HCT116 (cell line): ENCODE measurements around the gene GRIK2. TPM values are rescaled to one million over a fixed set of nuclear protein-coding genes. Genes with fewer than 3 reads are reported as not detected.
"Not testable (repeated sequence)": the region's sequence is repeated elsewhere in the genome, so short reads cannot be mapped to it uniquely, and the experiment has no call there.

Experiments
- ATAC-seq: fragments of 200-7000 bp; cut with Tn5 transposase; 2 replicates; pipeline ENCODE4 v1.9.1; 2020; ENCODE audit warnings: mild to moderate bottlenecking, moderate library complexity
- BruUV-seq: library from RNA; stranded (reverse); fragments of 400-500 nt; replicated peaks from 2 replicates; lab custom pipeline; 2021; lab: Mats Ljungman, UMichigan
- CTCF ChIA-PET: fragments of 300-600 bp; sonication (Branson Sonifier 250); formaldehyde crosslinking; loops from one replicate; lab custom pipeline; 2021; ENCODE audit warnings: antibody characterized with exemption; lab: Charles Lee
- POLR2A ChIA-PET: fragments of 300-600, 350-600 bp; sonication (Branson Sonifier 250); formaldehyde crosslinking; loops from one replicate; lab custom pipeline; 2021; ENCODE audit warnings: antibody characterized with exemption; lab: Charles Lee
- RAD21 ChIA-PET, 2 experiments: fragments of 300-600 bp; sonication (Branson Sonifier 250); formaldehyde crosslinking; loops; one replicate each; lab custom pipeline; 2023; ENCODE audit warnings: low total read pairs in 2 of 2; ENCODE audit not compliant: uncharacterized antibody in 2 of 2, unreplicated experiment in 2 of 2, low non-redundant PET in 1 of 2; lab: Charles Lee
- DNase-seq: peaks from one replicate; pipeline ENCODE4 v3.0.0-alpha.2; 2010; ENCODE audit warnings: low read depth, low spot score
- H2AFZ ChIP-seq: fragments of 200-600 bp; shearing (Covaris generic), sonication (generic); 2 replicates; pipeline ENCODE4 v1.6.1; 2017; ENCODE audit warnings: low read depth, mixed run types, mixed read lengths, antibody characterized with exemption, low read length; ENCODE audit not compliant: poor library complexity, severe bottlenecking
- H3K27ac ChIP-seq: 2 replicates; pipeline ENCODE4 v1.5.1; 2012; ENCODE audit warnings: low read depth, low read length
- H3K27me3 ChIP-seq: fragments of 200-600 bp; sonication (generic); 2 replicates; pipeline ENCODE4 v1.6.1; 2016; ENCODE audit warnings: mixed run types, low read length, mixed read lengths; ENCODE audit not compliant: insufficient read depth
- H3K36me3 ChIP-seq, 2 experiments: fragments of 200-500 bp in 1 of 2; fragments of 200-600 bp in 1 of 2; sonication (Bioruptor generic) in 1 of 2; sonication (generic) in 1 of 2; 2 replicates each; pipeline versions ENCODE4 v1.5.1 to v1.6.1; 2014 to 2016; ENCODE audit warnings: low read length in 2 of 2, inconsistent platforms in 1 of 2, mixed read lengths in 1 of 2, mixed run types in 1 of 2; ENCODE audit not compliant: insufficient read depth in 2 of 2, control insufficient read depth in 1 of 2
- H3K4me1 ChIP-seq, 2 experiments: fragments of 200-600 bp in 1 of 2; sonication (generic) in 1 of 2; 2 replicates each; pipeline versions ENCODE4 v1.5.1 to v1.6.1; 2012 to 2017; ENCODE audit warnings: low read length in 2 of 2, inconsistent platforms in 1 of 2, mild to moderate bottlenecking in 1 of 2, mixed read lengths in 1 of 2, mixed run types in 1 of 2, moderate library complexity in 1 of 2; ENCODE audit not compliant: insufficient read depth in 2 of 2, control insufficient read depth in 1 of 2
- H3K4me2 ChIP-seq: fragments of 200-600 bp; sonication (generic); 2 replicates; pipeline ENCODE4 v1.6.1; 2017; ENCODE audit warnings: mixed run types, low read length, mixed read lengths
- H3K4me3 ChIP-seq, 2 experiments: fragments of 200-600 bp in 1 of 2; sonication (generic) in 1 of 2; replicated peaks in 1 of 2; 2 replicates each; pipeline ENCODE4 v1.5.1; 2011 to 2016; ENCODE audit warnings: low read length in 2 of 2, control low read depth in 1 of 2, low read depth in 1 of 2, mild to moderate bottlenecking in 1 of 2, mixed read lengths in 1 of 2, mixed run types in 1 of 2
- H3K79me2 ChIP-seq: fragments of 200-600 bp; sonication (generic); 2 replicates; pipeline ENCODE4 v1.6.1; 2017; ENCODE audit warnings: mild to moderate bottlenecking, mixed run types, low read length, moderate library complexity, mixed read lengths; ENCODE audit not compliant: insufficient read depth
- H3K9ac ChIP-seq: fragments of 200-600 bp; sonication (generic); 2 replicates; pipeline ENCODE4 v1.6.1; 2016; ENCODE audit warnings: low read length, mixed read lengths
- H3K9me2 ChIP-seq: fragments of 200-600 bp; sonication (generic), shearing (Covaris generic); 2 replicates; pipeline ENCODE4 v1.6.1; 2017; ENCODE audit warnings: mixed run types, mild to moderate bottlenecking, moderate library complexity; ENCODE audit not compliant: insufficient read depth
- H3K9me3 ChIP-seq, 2 experiments: fragments of 200-500 bp in 1 of 2; fragments of 200-600 bp in 1 of 2; sonication (Bioruptor generic) in 1 of 2; sonication (generic) in 1 of 2; 2 replicates each; pipeline ENCODE4 v1.6.1; 2014 to 2017; ENCODE audit warnings: low read length in 2 of 2, mixed read lengths in 2 of 2, inconsistent platforms in 1 of 2, low read depth in 1 of 2, mild to moderate bottlenecking in 1 of 2, mixed run types in 1 of 2, moderate library complexity in 1 of 2; ENCODE audit not compliant: control insufficient read depth in 1 of 2, insufficient read depth in 1 of 2
- H4K20me1 ChIP-seq: fragments of 200-600 bp; sonication (generic), shearing (Covaris generic); 2 replicates; pipeline ENCODE4 v1.6.1; 2017; ENCODE audit warnings: mixed run types, mild to moderate bottlenecking, moderate library complexity; ENCODE audit not compliant: insufficient read depth
- EGR1 ChIP-seq: IDR thresholded peaks from 2 replicates; pipeline ENCODE4 v1.6.1; 2012; ENCODE audit warnings: low read depth
- EZH2 ChIP-seq: fragments of 200-600 bp; sonication (generic); IDR thresholded peaks from 2 replicates; pipeline ENCODE4 v1.6.1; 2017; ENCODE audit warnings: antibody characterized with exemption, mixed run types
- YY1 ChIP-seq: IDR thresholded peaks from 2 replicates; pipeline ENCODE4 v1.6.1; 2011; ENCODE audit warnings: low read length, low read depth, moderate library complexity, mild to moderate bottlenecking; ENCODE audit not compliant: insufficient replicate concordance; ENCODE audit errors: extremely low read depth
- ZFX ChIP-seq: fragments of 450-650 bp; IDR thresholded peaks from 2 replicates; pipeline ENCODE4 v1.6.1; 2017
- ZNF274 ChIP-seq: fragments of 200-500 bp; sonication (Bioruptor generic); IDR thresholded peaks from 2 replicates; pipeline ENCODE4 v1.6.1; 2014; ENCODE audit warnings: mild to moderate bottlenecking, low read depth, low read length, inconsistent platforms
- intact Hi-C: fragments of 100-400 bp; cut with micrococcal nuclease; formaldehyde crosslinking; loops from 2 replicates; pipeline ENCODE4 v1.10.0; 2022
- total RNA-seq: library from RNA; stranded (reverse); gene quantifications from one replicate; pipeline ENCODE4 v1.2.1, GENCODE V29; 2021; ENCODE audit not compliant: unreplicated experiment

The GRIK2 gene
- total RNA-seq, 1 experiment from 2014 or later = 0.64 TPM

- no TSS peak for BruUV-seq
- CTCF ChIA-PET = no interaction called here
- H3K27me3 ChIP-seq = no peaks in the 10 kb centered on the region
These were observed 237.4 kb downstream of the GRIK2 start for GRCh38 chr6:101630941-101631340.

DNA sequence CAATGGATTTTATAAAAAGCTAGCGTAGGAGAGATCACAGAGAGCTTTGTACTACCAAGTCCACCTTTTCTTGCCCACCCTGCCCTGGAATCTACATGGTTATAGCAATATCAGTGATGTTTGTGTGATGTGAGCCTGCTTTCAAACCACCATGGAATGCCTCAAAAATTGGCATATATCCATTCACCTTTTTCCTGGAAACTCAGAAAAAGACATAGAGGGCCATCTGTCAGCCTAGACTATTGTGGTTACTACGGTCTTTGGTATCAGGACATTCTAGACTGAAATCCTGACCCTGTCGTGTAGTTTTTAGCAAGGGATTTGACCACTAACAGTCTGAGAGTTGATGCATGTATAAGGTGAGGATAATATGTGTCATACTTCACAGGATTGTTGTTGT lies 239.6 kb downstream of the GRIK2 start:
- Histone ChIP-seq H3K9me3 (no peaks in the 10 kb centered on the region), H3K4me1 (no peaks in the 10 kb centered on the region), H3K27ac (no peak overlapping the region), H2AFZ (no peak overlapping the region), H3K4me3 (no peak overlapping the region), H3K9ac (no peak overlapping the region), H3K27me3 (no peaks in the 10 kb centered on the region), H3K36me3 (no peaks in the 10 kb centered on the region), H4K20me1 (no peaks in the 10 kb centered on the region), H3K4me2 (no peak overlapping the region), H3K79me2 (no peaks in the 10 kb centered on the region), H3K9me2 (no peaks in the 10 kb centered on the region)
- DNase-seq (no peak), ATAC-seq (no peak)
- CTCF ChIA-PET = no interaction called here
- no TSS peak for BruUV-seq
- TF ChIP-seq ZFX = no peak
- no peak for TF ChIP-seq EZH2
- no peak for TF ChIP-seq EGR1
- TF ChIP-seq ZNF274 = no peak
- POLR2A ChIA-PET = no interaction called here
- RAD21 ChIA-PET = no interaction called here
- intact Hi-C loops = no loop called here

More at GRCh38 chr6:101630941-101631340, 237.4 kb downstream of the GRIK2 start:
- Histone ChIP-seq H3K27ac (no peak overlapping the region), H2AFZ (no peak overlapping the region), H3K79me2 (no peaks in the 10 kb centered on the region), H3K36me3 (no peaks in the 10 kb centered on the region), H3K4me1 (no peaks in the 10 kb centered on the region), H3K9ac (no peak overlapping the region), H3K4me2 (no peak overlapping the region), H4K20me1 (no peaks in the 10 kb centered on the region), H3K9me2 (no peaks in the 10 kb centered on the region), H3K9me3 (no peaks in the 10 kb centered on the region), H3K4me3 (no peak overlapping the region)
- ChIA-PET POLR2A (no interaction called here), RAD21 (no interaction called here)
- TF ChIP-seq YY1 (no peak), ZFX (no peak)
- intact Hi-C loops = no loop called here
- ATAC-seq = no peak
- DNase-seq = no peak

- POLR2A ChIA-PET, RAD21 ChIA-PET, H3K4me2 ChIP-seq: not testable (repeated sequence)
These were observed 245.4 kb downstream of the GRIK2 start for GRCh38 chr6:101638865-101639264.

More at GRCh38 chr6:101638865-101639264, 245.4 kb downstream of the GRIK2 start:
- CTCF ChIA-PET, DNase-seq, ATAC-seq, H2AFZ ChIP-seq, H3K9me3 ChIP-seq, H3K9me2 ChIP-seq, BruUV-seq, H3K36me3 ChIP-seq, H3K9ac ChIP-seq, H3K4me1 ChIP-seq, H3K4me3 ChIP-seq, intact Hi-C loops, H3K27ac ChIP-seq, H3K79me2 ChIP-seq, H4K20me1 ChIP-seq, H3K27me3 ChIP-seq: not testable (repeated sequence)
